Adrenal gland (tissue), 12 donors: ENCODE measurements around the gene AP1M1. TPM values are rescaled to one million over a fixed set of nuclear protein-coding genes. Genes with fewer than 3 reads are reported as not detected.

Source experiments
- DNase-seq, 7 donors: peaks; one replicate each; pipeline ENCODE4 v3.0.0-alpha.2; 2019 to 2020
- H3K27ac ChIP-seq, 5 donors: fragments of 200-600 bp; sonication (generic) in 4 of 5; 1 replicate in 3 of 5; 2 replicates in 2 of 5; pipeline versions ENCODE4 v1.5.1 to v1.8.0; 2016 to 2020; ENCODE audit warnings: mild to moderate bottlenecking in 1 of 5
- H3K27me3 ChIP-seq: fragments of 200-600 bp; 2 replicates; pipeline ENCODE4 v1.8.0; 2021
- H3K36me3 ChIP-seq, 2 donors: fragments of 200-600 bp; replicated peaks in 1 of 2; 1 replicate in 1 of 2; 2 replicates in 1 of 2; pipeline versions ENCODE4 v1.5.1 to v1.8.0; 2018 to 2022
- H3K4me1 ChIP-seq, 2 donors: fragments of 200-600 bp; replicated peaks in 1 of 2; 1 replicate in 1 of 2; 2 replicates in 1 of 2; pipeline versions ENCODE4 v1.5.1 to v1.8.0; 2018 to 2021
- H3K4me3 ChIP-seq, 4 donors: fragments of 200-600 bp; sonication (generic) in 3 of 4; one replicate each; pipeline ENCODE4 v1.5.1; 2016 to 2018
- H3K9me3 ChIP-seq, 3 donors: fragments of 200-600 bp; sonication (generic) in 1 of 3; replicated peaks in 1 of 3; 1 replicate in 2 of 3; 2 replicates in 1 of 3; pipeline versions ENCODE4 v1.5.1 to v1.8.0; 2016 to 2021
- POLR2A ChIP-seq, 2 donors: fragments of 450-650 bp; IDR thresholded peaks; one replicate each; pipeline ENCODE4 v1.6.1; 2017; ENCODE audit warnings: antibody characterized with exemption in 2 of 2, mild to moderate bottlenecking in 2 of 2, moderate library complexity in 1 of 2
- WGBS, 4 donors: extraction: QIAGEN DNeasy Blood & Tissue Kit in 2 of 4; methylation state at CpG; one replicate each; pipeline versions ENCODE4 v1.1.5 to v1.1.7; 2013 to 2017; 5-methylcytosine and 5-hydroxymethylcytosine counted together
- intact Hi-C, 2 donors: fragments of 100-400 bp; cut with DNase I; formaldehyde crosslinking; loops; one replicate each; pipeline versions ENCODE4 v1.14.1 to v1.15.0; 2022 to 2023
- polyA plus RNA-seq, 3 donors: library from polyadenylated mRNA; stranded (reverse); fragments of 200-250 nt in 2 of 3; fragments of 350-450 nt in 1 of 3; fragmentation: Illumina TruSeq in 1 of 3; extraction: RNeasy Lipid Tissue Mini Kit (QIAGEN cat#74804) in 1 of 3; gene quantifications; one replicate each; pipeline ENCODE4 v1.2.3, GENCODE V29; 2013 to 2014
- total RNA-seq, 9 donors: library from RNA; depleted of rRNA in 4 of 9; stranded (reverse); fragments of >200 nt in 4 of 9; fragments of 120-200 nt in 1 of 9; fragmentation: NEBNext Ultra II Directional in 1 of 9; extraction: Animal tissue kit (Norgen Biotek cat#: 25700) in 1 of 9; gene quantifications; one replicate each; pipeline versions ENCODE4 v1.1.0 to v1.2.4, GENCODE V29; 2013 to 2023
- TF ChIP-seq, protein P1 (sequence below), 6 experiments: fragments of 450-650 bp in 4 of 6; fragments of 200-600 bp in 2 of 6; sonication (generic) in 1 of 6; IDR thresholded peaks; 1 replicate in 5 of 6; 2 replicates in 1 of 6; pipeline versions ENCODE4 v1.5.1 to v1.8.0; 2016 to 2021; ENCODE audit warnings: antibody characterized with exemption in 6 of 6, mild to moderate bottlenecking in 2 of 6, moderate library complexity in 1 of 6
- donor health status: healthy with polysubstance abuse.
- donor health status: Bipolar disorder and iron deficiency.
- donor health status: DM: yes; HTN: yes; CAD: no.
- donor health status: DM: no; HTN: no; CAD: no.
- donor health status: DM: no; HTN: no; CAD: no.
- donor health status: DM: yes; HTN: yes; CAD: no.

AP1M1 gene
- total and polyA plus RNA-seq, 12 donors, result 51.3 to 99.6 (median 82.5) TPM

GRCh38 chr19:16260812-16261161 lies 63.1 kb downstream of the AP1M1 start:
- whole genome bisulfite sequencing, 4 donors, result 72 to 94% (median 88%) methylated on average over 4 of the region's 4 CpGs
- no peak for TF ChIP-seq POLR2A (IDR thresholded peaks at IDR 0.05)
- TF ChIP-seq, protein P1, sequence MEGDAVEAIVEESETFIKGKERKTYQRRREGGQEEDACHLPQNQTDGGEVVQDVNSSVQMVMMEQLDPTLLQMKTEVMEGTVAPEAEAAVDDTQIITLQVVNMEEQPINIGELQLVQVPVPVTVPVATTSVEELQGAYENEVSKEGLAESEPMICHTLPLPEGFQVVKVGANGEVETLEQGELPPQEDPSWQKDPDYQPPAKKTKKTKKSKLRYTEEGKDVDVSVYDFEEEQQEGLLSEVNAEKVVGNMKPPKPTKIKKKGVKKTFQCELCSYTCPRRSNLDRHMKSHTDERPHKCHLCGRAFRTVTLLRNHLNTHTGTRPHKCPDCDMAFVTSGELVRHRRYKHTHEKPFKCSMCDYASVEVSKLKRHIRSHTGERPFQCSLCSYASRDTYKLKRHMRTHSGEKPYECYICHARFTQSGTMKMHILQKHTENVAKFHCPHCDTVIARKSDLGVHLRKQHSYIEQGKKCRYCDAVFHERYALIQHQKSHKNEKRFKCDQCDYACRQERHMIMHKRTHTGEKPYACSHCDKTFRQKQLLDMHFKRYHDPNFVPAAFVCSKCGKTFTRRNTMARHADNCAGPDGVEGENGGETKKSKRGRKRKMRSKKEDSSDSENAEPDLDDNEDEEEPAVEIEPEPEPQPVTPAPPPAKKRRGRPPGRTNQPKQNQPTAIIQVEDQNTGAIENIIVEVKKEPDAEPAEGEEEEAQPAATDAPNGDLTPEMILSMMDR (IDR thresholded peaks at IDR 0.05), result no peak
- no peak for DNase-seq
- no peaks in the 10 kb centered on the region for H3K9me3 ChIP-seq
- no peak overlapping the region for H3K4me3 ChIP-seq
- intact Hi-C loops, result no loop called here
- peaks cover 0 to 9% of the 10 kb centered on the region in 2 donors for H3K4me1 ChIP-seq
- no peaks in the 10 kb centered on the region for H3K27me3 ChIP-seq
- H3K27ac ChIP-seq, result no peak overlapping the region
- H3K36me3 ChIP-seq, result no peaks in the 10 kb centered on the region

GRCh38 chr19:16261584-16262368 lies 64.1 kb downstream of the AP1M1 start:
- no peak overlapping the region for H3K27ac ChIP-seq
- H3K4me3 ChIP-seq, result no peak overlapping the region
- TF ChIP-seq, protein P1 (IDR thresholded peaks at IDR 0.05), result no peak
- no peak for TF ChIP-seq POLR2A (IDR thresholded peaks at IDR 0.05)
- H3K9me3 ChIP-seq, result no peaks in the 10 kb centered on the region
- no peak for DNase-seq
- intact Hi-C loops, result no loop called here
- H3K27me3 ChIP-seq, result no peaks in the 10 kb centered on the region
- H3K4me1 ChIP-seq, result peaks cover 0 to 9% of the 10 kb centered on the region in 2 donors
- no peaks in the 10 kb centered on the region for H3K36me3 ChIP-seq
- 51 to 74% (median 59%) methylated on average over 13 to 18 of the region's 18 CpGs for WGBS, 4 donors

DNA sequence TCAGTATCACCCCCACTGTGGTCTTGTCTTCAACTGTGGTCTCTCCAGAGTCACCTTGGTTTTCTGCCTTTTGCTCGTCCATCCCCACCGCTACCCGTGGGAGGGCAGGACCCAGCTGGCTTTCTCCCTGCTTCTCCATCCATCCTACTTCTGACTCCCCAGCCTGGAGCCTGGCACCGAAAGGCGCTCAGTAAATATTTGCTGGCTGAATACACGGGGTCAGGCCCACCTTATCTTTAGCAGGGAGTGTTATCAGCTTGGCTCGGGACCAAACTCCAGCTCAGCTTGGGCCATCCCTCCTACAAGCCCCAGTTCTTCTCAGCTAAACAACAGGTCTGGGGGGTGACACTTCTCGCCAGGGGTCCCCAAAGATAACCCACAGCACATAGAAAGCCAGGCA lies 64.9 kb downstream of the AP1M1 start:
- DNase-seq, result no peak
- H3K36me3 ChIP-seq, result no peaks in the 10 kb centered on the region
- H3K27me3 ChIP-seq, result no peaks in the 10 kb centered on the region
- no peak for TF ChIP-seq POLR2A (IDR thresholded peaks at IDR 0.05)
- TF ChIP-seq, protein P1 (IDR thresholded peaks at IDR 0.05), result no peak
- H3K27ac ChIP-seq, result no peak overlapping the region
- WGBS, 4 donors, result 42 to 49% (median 44%) methylated on average over 5 to 8 of the region's 8 CpGs
- peaks cover 0 to 9% of the 10 kb centered on the region in 2 donors for H3K4me1 ChIP-seq
- H3K9me3 ChIP-seq, result no peaks in the 10 kb centered on the region
- intact Hi-C loops, result no loop called here
- H3K4me3 ChIP-seq, result no peak overlapping the region

DNA sequence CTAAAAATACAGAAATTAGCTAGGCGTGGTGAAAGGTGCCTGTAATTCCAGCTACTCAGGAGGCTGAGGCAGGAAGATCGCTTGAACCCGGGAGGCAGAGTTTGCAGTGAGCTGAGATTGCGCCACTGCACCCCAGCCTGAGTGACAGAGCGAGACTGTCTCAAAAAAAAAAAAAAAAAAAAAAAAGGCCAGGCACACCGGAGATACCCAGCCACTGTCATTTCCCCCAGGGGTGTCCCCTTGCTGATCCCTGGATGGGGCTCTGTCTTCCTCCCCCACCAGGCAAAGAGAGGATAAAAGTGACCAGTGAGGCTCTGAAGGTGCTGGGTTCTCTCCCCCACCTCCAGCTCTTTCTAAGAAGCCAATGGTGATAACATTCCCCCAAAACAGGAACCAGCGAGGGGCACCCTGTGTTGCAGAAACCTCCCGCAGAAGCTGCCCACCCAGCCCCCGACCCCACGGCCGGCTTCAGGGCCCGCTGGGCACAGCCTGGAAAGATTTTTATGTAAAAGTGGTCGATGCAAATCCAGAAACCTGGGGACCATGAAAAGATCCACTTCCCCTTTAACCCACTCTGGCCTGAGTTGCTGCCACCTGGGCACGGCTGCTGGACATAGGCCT lies 65.5 kb downstream of the AP1M1 start:
- peaks cover 0 to 9% of the 10 kb centered on the region in 2 donors for H3K4me1 ChIP-seq
- no peaks in the 10 kb centered on the region for H3K27me3 ChIP-seq
- WGBS, 4 donors, result 68 to 74% (median 71%) methylated on average over 6 to 14 of the region's 14 CpGs
- intact Hi-C loops, result no loop called here
- no peak for DNase-seq
- H3K9me3 ChIP-seq, result no peaks in the 10 kb centered on the region
- H3K27ac ChIP-seq, result no peak overlapping the region
- TF ChIP-seq POLR2A (IDR thresholded peaks at IDR 0.05), result no peak
- TF ChIP-seq, protein P1 (IDR thresholded peaks at IDR 0.05), result no peak
- H3K4me3 ChIP-seq, result no peak overlapping the region
- no peaks in the 10 kb centered on the region for H3K36me3 ChIP-seq
